Parathyroid adenoma (tissue), 2 donors: Measurements from ENCODE around the gene CCDC68.

ENCODE experiments used
- H2AFZ ChIP-seq: fragments of 300-600 bp; sonication (generic); one replicate; pipeline ENCODE4 v1.7.0; 2017; ENCODE audit warnings: antibody characterized with exemption, mild to moderate bottlenecking
- H3K27ac ChIP-seq: fragments of 300-600 bp; sonication (generic); one replicate; pipeline ENCODE4 v1.7.0; 2017
- H3K27me3 ChIP-seq: fragments of 300-600 bp; sonication (generic); one replicate; pipeline ENCODE4 v1.7.0; 2017; ENCODE audit warnings: low read length; ENCODE audit not compliant: control insufficient read depth, insufficient read depth
- H3K36me3 ChIP-seq: fragments of 300-600 bp; sonication (generic); one replicate; pipeline ENCODE4 v1.7.0; 2017; ENCODE audit warnings: low read length; ENCODE audit not compliant: control insufficient read depth, insufficient read depth
- H3K4me1 ChIP-seq: fragments of 300-600 bp; sonication (generic); one replicate; pipeline ENCODE4 v1.7.0; 2017; ENCODE audit warnings: control low read depth
- H3K4me2 ChIP-seq: fragments of 300-600 bp; sonication (generic); one replicate; pipeline ENCODE4 v1.7.0; 2017; ENCODE audit warnings: low read length
- H3K4me3 ChIP-seq: fragments of 300-600 bp; sonication (generic); one replicate; pipeline ENCODE4 v1.7.0; 2017; ENCODE audit warnings: low read depth, low read length
- H3K79me2 ChIP-seq: fragments of 300-600 bp; sonication (generic); one replicate; pipeline ENCODE4 v1.7.0; 2017; ENCODE audit warnings: control low read depth
- H3K9ac ChIP-seq: fragments of 300-600 bp; sonication (generic); one replicate; pipeline ENCODE4 v1.7.0; 2017; ENCODE audit warnings: mild to moderate bottlenecking
- H3K9me3 ChIP-seq: fragments of 300-600 bp; sonication (generic); one replicate; pipeline ENCODE4 v1.7.0; 2017; ENCODE audit warnings: low read length; ENCODE audit not compliant: control insufficient read depth
- TF ChIP-seq, protein P1 (sequence below): fragments of 300-600 bp; sonication (generic); IDR thresholded peaks from one replicate; pipeline ENCODE4 v1.7.0; 2017; ENCODE audit warnings: antibody characterized with exemption, mild to moderate bottlenecking
- donor health status: primary hyperparathyroidism.

The CCDC68 gene

DNA sequence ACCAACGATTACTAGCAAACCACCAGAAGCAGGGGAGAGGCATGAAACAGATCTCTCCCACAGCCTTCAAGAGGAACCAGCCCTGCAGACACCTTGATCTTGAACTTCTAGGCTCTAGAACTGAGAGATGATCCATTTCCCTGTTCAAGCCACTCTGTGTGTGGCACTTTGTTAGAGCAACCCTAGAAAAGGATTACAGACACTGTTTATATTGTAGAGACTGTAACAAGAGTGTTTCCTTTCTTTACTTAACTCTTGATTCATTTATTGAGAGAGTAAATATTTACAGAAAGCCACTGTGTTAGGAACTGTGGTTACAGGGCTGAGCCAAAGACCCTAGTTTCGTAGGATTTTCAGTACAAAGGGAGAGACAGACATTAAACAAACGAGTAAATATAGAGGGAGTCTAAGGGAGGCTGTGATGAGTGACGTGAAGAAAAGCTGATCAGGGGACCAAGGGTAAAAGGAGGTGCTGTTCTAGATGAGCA, 10.9 kb downstream of the CCDC68 start:
- H3K27ac ChIP-seq = no peak overlapping the region
- no peaks in the 10 kb centered on the region for H3K9me3 ChIP-seq
- H3K79me2 ChIP-seq = no peaks in the 10 kb centered on the region
- no peaks in the 10 kb centered on the region for H3K4me1 ChIP-seq
- no peaks in the 10 kb centered on the region for H3K36me3 ChIP-seq
- no peak overlapping the region for H2AFZ ChIP-seq
- H3K9ac ChIP-seq = no peak overlapping the region
- H3K27me3 ChIP-seq = no peaks in the 10 kb centered on the region
- H3K4me2 ChIP-seq = no peak overlapping the region
- no peak overlapping the region for H3K4me3 ChIP-seq
- TF ChIP-seq, protein P1, sequence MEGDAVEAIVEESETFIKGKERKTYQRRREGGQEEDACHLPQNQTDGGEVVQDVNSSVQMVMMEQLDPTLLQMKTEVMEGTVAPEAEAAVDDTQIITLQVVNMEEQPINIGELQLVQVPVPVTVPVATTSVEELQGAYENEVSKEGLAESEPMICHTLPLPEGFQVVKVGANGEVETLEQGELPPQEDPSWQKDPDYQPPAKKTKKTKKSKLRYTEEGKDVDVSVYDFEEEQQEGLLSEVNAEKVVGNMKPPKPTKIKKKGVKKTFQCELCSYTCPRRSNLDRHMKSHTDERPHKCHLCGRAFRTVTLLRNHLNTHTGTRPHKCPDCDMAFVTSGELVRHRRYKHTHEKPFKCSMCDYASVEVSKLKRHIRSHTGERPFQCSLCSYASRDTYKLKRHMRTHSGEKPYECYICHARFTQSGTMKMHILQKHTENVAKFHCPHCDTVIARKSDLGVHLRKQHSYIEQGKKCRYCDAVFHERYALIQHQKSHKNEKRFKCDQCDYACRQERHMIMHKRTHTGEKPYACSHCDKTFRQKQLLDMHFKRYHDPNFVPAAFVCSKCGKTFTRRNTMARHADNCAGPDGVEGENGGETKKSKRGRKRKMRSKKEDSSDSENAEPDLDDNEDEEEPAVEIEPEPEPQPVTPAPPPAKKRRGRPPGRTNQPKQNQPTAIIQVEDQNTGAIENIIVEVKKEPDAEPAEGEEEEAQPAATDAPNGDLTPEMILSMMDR = no peak

DNA sequence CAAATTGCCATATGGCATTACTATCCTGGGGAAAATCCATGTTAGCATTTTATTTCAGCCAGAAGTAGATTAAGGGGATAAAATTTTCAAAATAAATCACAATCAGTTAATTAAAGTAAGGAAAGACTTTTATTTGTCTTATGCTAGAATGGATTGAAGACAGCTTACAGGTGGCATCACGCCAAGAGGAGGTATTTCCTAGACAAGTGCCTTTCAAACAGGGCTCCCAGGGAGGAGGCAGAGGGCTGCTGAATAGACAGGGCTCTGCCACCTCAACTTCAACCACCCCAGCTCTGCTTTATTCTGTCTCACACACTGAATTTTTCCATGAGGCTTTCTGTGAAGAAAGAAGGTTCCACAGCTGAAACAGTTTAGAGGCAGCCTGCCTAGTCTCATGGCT, 12.2 kb downstream of the CCDC68 start:
- Histone ChIP-seq H3K36me3 (no peaks in the 10 kb centered on the region), H3K9ac (no peak overlapping the region), H3K27ac (no peak overlapping the region), H3K4me1 (no peaks in the 10 kb centered on the region), H2AFZ (no peak overlapping the region), H3K4me3 (no peak overlapping the region), H3K4me2 (no peak overlapping the region), H3K9me3 (no peaks in the 10 kb centered on the region), H3K27me3 (no peaks in the 10 kb centered on the region), H3K79me2 (no peaks in the 10 kb centered on the region)
- TF ChIP-seq, protein P1 = no peak

DNA sequence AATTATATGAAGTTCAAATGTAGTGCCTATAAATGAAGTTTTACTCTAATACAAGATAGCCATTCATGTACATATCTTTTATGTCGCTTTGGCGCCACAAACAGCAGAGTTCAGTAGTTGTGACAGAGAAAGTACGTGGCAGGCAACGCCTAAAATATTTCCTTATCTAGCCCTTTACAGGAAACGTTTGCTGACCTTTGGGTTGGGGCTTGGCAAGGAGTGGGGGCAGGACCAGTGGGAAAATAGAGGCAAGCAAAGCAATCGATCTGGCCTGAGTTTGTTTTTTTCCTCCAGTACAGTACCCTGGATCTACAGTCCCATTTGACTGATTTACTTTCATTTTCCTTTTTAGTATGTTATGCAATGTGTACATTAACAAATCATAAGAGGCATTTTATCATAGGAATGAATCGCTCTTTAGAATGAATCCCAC, 13.1 kb downstream of the CCDC68 start:
- Histone ChIP-seq H3K9me3 (no peaks in the 10 kb centered on the region), H3K79me2 (no peaks in the 10 kb centered on the region), H3K36me3 (no peaks in the 10 kb centered on the region), H3K9ac (no peak overlapping the region), H3K4me1 (no peaks in the 10 kb centered on the region), H3K4me3 (peak overlapping the region; percentile 27), H3K27me3 (no peaks in the 10 kb centered on the region), H3K4me2 (peak overlapping the region; percentile 3), H3K27ac (peak overlapping the region; percentile 12), H2AFZ (peak overlapping the region; percentile 57)
- TF ChIP-seq, protein P1 = no peak

DNA sequence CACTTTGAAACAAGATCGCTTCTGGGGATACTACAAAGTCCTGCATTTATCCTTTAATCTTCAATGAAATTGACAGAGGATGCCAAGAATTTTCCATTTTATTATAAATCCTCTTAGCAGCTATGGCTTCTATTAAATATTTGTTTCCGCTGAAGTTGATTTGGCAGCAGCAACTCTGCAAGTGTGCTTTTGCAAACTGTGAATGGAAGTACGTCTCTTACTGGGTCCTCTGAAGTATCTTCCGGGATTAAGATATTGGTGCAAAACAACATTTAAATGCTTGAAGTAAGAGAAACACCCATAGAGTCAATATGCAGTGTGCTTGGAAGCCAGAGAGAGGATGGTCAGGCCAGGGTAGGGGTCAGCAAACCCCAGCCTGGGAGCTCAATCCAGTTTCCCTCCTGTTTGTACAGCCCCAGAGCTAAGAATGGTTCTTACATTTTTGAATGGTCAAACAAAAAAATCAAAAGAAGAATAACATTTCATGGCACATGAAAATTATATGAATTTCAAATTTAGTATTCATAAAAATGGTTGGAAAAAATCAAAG, 13.6 kb downstream of the CCDC68 start:
- TF ChIP-seq, protein P1 = no peak
- H3K27ac ChIP-seq = no peak overlapping the region
- no peaks in the 10 kb centered on the region for H3K9me3 ChIP-seq
- peak overlapping the region; percentile 57 for H2AFZ ChIP-seq
- H3K79me2 ChIP-seq = no peaks in the 10 kb centered on the region
- H3K36me3 ChIP-seq = no peaks in the 10 kb centered on the region
- H3K27me3 ChIP-seq = no peaks in the 10 kb centered on the region
- H3K4me2 ChIP-seq = peak overlapping the region; percentile 3
- no peaks in the 10 kb centered on the region for H3K4me1 ChIP-seq
- H3K9ac ChIP-seq = no peak overlapping the region
- peak overlapping the region; percentile 27 for H3K4me3 ChIP-seq

DNA sequence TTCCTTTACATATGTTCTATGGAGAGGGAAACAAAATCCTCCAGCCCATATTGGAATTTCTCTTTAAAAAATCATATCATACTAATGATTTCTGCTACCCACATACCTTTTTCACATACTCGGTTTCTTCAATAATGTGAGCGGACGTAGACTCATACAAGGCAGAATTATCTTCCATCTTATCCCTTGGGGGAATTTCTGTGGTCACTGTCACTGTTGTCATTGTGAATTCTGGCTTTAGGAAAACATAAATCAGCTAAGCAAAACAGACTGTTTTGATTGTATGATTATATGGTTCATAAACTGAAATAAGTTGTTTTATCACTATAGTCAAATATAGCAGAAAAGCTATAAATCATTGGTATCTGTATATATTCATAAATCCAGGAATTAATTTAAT, 16.7 kb downstream of the CCDC68 start:
- no peaks in the 10 kb centered on the region for H3K4me1 ChIP-seq
- TF ChIP-seq, protein P1 = no peak
- H3K4me2 ChIP-seq = no peak overlapping the region
- H2AFZ ChIP-seq = no peak overlapping the region
- no peak overlapping the region for H3K4me3 ChIP-seq
- no peaks in the 10 kb centered on the region for H3K9me3 ChIP-seq
- no peak overlapping the region for H3K9ac ChIP-seq
- no peak overlapping the region for H3K27ac ChIP-seq
- H3K36me3 ChIP-seq = no peaks in the 10 kb centered on the region
- H3K79me2 ChIP-seq = no peaks in the 10 kb centered on the region
- no peaks in the 10 kb centered on the region for H3K27me3 ChIP-seq
